GM18498 (cell line): ENCODE data around the gene TEX19.

Experiments used
- ATAC-seq: cut with Tn5 transposase; IDR thresholded peaks from one replicate; pipeline ENCODE4 v1.9.1; 2021; ENCODE audit warnings: mild to moderate bottlenecking, moderate library complexity; ENCODE audit not compliant: unreplicated experiment

TEX19 gene

DNA sequence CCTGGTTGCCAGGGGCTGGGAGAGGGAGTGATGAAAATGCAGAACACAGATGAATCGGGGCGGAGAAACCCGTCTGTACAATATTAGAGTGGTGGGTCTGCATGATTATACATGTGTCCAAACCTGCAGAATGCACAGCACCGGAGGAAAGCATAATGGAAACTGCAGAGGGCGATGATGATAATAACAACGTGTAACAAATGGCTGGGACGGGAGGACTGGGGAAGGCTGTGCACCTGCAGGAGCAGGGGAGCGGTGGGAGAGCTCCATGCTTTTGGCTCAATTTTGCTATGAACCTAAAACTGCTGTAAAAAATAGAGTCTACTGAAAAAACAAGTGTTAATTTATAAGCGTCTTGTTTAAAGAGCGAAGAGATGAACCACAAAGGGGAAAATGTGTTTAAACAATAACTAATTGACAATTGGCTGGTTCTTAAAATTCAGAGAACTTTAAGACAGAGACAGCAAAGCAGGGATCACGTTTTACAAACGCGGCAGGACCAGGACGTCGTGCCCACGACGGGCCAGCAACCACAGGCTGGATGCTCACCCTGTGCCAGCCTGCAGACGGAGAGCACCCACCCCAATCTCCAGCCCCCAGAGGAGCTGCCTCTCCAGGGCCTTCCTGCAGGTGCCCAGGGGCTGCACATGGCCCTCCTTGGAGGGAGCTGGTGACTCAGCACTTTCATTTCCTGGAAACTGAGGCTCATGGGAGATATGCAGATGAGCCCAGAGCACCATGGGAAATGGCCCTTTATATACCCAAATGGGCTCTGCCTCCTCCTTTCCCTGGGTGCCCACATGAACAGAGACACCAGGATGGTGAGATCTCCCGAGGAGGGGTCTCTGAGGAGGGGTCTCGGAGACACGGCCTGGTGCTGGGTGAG is at the start of gene TEX19:
TSS of gene TEX19 (plus strand) at position 783 of the 886 bp plus-strand sequence. CDS start 2,904 bp downstream, outside the sequence.
- no peak for ATAC-seq

- ATAC-seq = no peak
These were observed 49.1 kb upstream of the TEX19 start for GRCh38 chr17:82309656-82310570.

GRCh38 chr17:82310877-82311276 is 48.2 kb upstream of the TEX19 start:
- ATAC-seq = no peak

GRCh38 chr17:82311971-82312370 is 47.1 kb upstream of the TEX19 start:
- no peak for ATAC-seq

- no peak for ATAC-seq
These were observed 45.6 kb upstream of the TEX19 start for GRCh38 chr17:82313195-82314011.

GRCh38 chr17:82314012-82314726 is 44.9 kb upstream of the TEX19 start:
- ATAC-seq = no peak

DNA sequence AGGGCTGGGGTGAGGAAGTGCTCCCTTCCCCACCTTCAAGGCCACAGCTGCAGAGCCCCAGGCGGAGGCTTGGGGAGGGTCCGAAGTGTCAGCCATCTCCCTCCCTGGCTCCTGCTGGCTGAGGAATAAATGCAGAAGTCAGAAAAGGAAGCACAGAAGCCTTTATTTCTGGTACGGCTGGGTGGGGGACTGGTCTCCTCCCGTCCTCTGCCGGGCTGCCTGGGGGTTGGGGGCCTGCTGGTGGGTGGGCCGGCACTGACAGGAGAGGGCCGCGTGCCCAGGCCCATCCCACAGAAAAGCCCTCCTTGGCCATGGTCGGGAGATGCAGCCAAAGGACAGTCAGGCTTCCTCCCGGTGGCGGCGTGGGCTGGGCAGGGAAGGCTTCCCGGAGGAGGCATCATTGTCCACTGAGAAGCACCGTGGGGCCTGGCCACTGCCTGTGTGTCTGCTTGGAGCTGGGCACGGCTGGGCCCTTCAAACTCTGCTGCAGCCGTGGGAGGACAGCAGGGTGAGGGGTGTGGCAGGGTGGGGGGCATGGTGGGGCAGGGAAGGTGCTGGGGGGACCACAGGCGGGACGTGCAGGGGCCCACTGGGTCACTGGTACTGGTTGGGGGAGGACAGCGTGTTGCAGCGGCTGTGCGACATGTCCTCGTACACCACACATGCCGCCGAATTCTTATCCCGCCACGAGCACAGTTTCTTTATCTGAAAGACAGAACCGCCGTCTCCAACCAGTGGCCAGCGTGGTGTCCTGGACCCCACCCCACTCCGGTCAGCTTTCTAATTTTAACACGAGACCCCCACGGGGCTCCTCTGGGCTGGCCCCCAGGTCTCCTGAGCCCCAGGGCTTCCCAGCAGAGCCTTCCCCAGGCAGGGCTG is 44.1 kb upstream of the TEX19 start:
- ATAC-seq = no peak

- ATAC-seq = no peak
These were observed 43.2 kb upstream of the TEX19 start for GRCh38 chr17:82315703-82316358.

DNA sequence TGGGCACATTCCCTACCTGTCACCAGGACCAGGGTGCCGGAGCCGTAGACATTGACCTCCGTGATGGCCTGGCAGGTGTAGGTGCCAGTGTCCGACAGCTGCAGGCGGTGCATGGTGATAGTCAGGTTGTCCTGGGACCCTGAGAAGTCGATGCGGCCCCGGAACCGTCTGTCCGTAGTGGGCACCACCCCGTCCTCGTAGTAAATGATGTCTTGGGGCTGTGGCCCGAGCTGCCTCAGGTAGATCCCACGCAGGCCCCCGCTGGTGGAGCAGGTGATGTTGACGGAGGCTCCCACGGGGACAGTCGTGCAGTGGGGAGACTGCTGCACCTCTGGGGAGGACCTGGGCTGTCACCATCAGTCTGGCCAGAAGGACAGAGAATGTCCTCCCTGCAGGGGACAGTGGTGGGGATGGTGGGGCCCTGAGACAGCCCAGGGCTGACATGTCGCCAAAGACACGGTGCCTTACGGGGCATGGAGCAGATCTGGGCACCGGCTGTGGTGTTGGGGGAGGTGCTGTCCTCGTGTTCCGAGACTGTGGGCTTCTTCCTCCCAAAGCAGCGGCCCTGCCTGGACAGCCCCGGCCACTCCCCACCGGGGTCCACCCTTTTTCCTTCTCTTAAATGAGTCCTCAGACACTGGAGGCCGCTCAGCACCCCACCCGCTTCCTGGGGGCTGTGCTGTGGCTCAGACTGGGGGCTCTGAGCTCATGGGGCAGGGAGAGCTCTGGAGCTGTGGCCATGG is 42.2 kb upstream of the TEX19 start:
- no peak for ATAC-seq

DNA sequence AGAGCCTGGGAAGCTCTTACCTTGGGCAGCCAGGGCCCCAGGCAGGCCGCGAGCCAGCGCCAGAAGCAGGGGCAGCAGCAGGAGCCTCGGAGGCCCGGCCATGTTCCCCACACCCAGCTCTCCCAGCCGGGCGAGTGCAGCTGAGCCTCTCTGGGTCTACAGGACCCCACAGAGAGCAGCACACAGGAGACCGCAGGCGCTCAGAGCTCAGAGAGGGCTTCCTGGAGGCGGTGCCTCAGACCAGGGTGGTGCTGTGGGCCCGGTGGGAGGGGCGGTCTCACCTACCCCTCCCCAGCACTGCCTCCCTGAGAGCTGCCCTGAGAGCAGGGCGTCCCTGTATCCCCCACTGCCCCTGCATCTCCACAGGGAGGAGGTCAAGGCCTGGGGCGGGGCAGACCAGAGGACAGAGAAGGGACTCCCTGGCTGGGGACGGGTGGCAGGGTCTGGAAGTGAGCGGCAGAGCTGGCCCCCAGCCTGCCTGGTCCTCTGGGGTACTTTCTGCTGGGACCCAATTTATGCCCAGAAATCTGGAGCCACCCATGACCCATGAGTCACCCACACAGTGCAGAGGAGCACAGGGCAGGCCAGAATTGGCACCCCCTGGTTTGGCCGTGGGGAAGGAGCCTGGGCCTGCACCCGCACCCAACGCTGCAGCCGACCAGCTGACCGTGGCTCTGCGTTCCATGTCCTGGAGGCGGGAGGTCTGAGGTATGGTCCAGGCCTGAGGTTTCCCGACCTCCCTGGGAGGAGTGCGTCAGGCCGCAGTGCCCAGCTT is 41.5 kb upstream of the TEX19 start, which contains the start of gene CD7:
TSS of gene CD7 (minus strand) at position 215 of the 775 bp plus-strand sequence. CDS start at position 102, 113 bp downstream.
- ATAC-seq = no peak

GRCh38 chr17:82318169-82318498 is 40.9 kb upstream of the TEX19 start:
- ATAC-seq = no peak

DNA sequence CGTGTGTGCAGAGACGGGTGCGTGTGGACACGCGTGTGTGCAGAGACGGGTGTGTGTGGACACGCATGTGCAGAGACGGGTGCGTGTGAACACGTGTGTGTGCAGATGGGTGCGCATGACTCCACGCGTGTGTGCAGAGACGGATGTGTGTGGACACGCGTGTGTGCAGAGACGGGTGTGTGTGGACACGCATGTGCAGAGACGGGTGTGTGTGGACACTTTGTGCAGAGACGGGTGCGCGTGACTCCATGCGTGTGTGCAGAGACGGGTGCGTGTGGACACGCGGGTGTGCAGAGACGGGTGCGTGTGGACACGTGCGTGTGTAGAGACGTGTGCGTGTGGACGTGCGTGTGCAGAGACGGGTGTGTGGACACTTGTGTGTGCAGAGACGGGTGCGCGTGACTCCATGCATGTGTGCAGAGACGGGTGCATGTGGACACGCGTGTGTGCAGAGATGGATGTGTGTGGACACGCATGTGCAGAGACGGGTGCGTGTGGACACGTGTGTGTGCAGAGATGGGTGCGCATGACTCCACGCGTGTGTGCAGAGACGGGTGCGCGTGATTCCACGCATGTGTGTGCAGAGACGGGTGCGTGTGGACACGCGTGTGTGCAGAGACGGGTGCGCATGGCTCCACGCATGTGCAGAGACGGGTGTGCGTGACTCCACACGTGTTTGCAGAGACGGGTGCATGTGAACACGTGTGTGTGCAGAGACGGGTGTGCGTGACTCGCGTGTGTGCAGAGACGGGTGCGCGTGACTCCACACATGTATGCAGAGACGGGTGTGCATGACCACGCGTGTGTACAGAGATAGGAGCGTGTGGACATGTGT is 40.1 kb upstream of the TEX19 start:
- no peak for ATAC-seq

DNA sequence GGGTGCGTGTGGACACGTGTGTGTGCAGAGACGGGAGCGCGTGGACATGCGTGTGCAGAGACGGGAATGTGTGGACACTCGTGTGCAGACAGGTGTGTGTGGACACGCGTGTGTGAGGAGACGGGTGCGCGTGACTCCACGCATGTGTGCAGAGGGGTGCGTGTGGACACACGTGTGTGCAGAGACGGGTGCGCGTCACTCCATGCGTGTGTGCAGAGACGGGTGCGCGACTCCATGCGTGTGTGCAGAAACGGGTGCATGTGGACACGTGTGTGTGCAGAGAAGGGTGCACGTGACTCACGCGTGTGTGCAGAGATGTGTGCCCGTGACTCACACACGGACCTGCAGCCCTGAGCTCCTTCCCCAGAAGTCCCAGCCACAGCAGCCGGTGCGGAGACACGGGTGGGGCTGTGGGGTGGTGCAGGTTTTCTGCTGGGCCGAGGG is 39.4 kb upstream of the TEX19 start:
- ATAC-seq = no peak

- ATAC-seq = no peak
These were observed 38.8 kb upstream of the TEX19 start for GRCh38 chr17:82320140-82320840.
